CD4-positive, alpha-beta T cell (primary cell): ENCODE data around the gene MAST3. TPM values are rescaled to one million over a fixed set of nuclear protein-coding genes. Genes with fewer than 3 reads are reported as not detected.
A peak's percentile ranks its signal among the peaks of the same experiment; 100 is the strongest.

Experiments
- ATAC-seq: fragments of 200-7000 bp; cut with Tn5 transposase; one replicate; pipeline ENCODE4 v1.10.0; 2022; ENCODE audit warnings: mild to moderate bottlenecking; ENCODE audit not compliant: poor library complexity
- CTCF ChIA-PET: fragments of 350-600 bp; sonication (Branson Sonifier 250); formaldehyde crosslinking; loops from one replicate; lab custom pipeline; 2021; ENCODE audit warnings: antibody characterized with exemption, inconsistent platforms; lab: Charles Lee
- POLR2A ChIA-PET: fragments of 350-600 bp; sonication (Branson Sonifier 250); formaldehyde crosslinking; loops from one replicate; lab custom pipeline; 2021; ENCODE audit warnings: antibody characterized with exemption, inconsistent platforms; lab: Charles Lee
- DNase-seq, 14 experiments: peaks; one replicate each; pipeline ENCODE4 v3.0.0-alpha.2; 2013 to 2020; ENCODE audit warnings: mixed read lengths in 2 of 14
- H3K27ac ChIP-seq, 2 donors: one replicate each; pipeline versions ENCODE4 v1.5.1 to v1.7.0; 2013; ENCODE audit warnings: low read length in 2 of 2, low read depth in 1 of 2, mild to moderate bottlenecking in 1 of 2
- H3K27me3 ChIP-seq, 2 experiments: 1 replicate in 1 of 2; 2 replicates in 1 of 2; pipeline versions ENCODE4 v1.6.1 to v1.7.0; 2013; ENCODE audit warnings: low read length in 2 of 2, control low read depth in 1 of 2, mild to moderate bottlenecking in 1 of 2, moderate library complexity in 1 of 2; ENCODE audit not compliant: insufficient read depth in 2 of 2, control insufficient read depth in 1 of 2
- H3K36me3 ChIP-seq: one replicate; pipeline ENCODE4 v1.6.1; 2013; ENCODE audit warnings: low read length, control low read depth; ENCODE audit not compliant: insufficient read depth
- H3K4me1 ChIP-seq: one replicate; pipeline ENCODE4 v1.6.1; 2013; ENCODE audit warnings: low read length, control low read depth; ENCODE audit not compliant: insufficient read depth
- H3K4me3 ChIP-seq: one replicate; pipeline ENCODE4 v1.5.1; 2013; ENCODE audit warnings: mild to moderate bottlenecking, low read length, moderate library complexity
- H3K9me3 ChIP-seq, 2 experiments: 1 replicate in 1 of 2; 2 replicates in 1 of 2; pipeline versions ENCODE4 v1.6.1 to v1.7.0; 2013; ENCODE audit warnings: low read length in 2 of 2, mild to moderate bottlenecking in 2 of 2, control low read depth in 1 of 2, moderate library complexity in 1 of 2; ENCODE audit not compliant: control insufficient read depth in 1 of 2, insufficient read depth in 1 of 2
- H3K27ac Mint-ChIP-seq: one replicate; pipeline ENCODE4 v1.8.0; 2020; ENCODE audit warnings: mixed read lengths
- H3K27me3 Mint-ChIP-seq: one replicate; pipeline ENCODE4 v1.8.0; 2021; ENCODE audit warnings: mixed read lengths
- H3K36me3 Mint-ChIP-seq: one replicate; pipeline ENCODE4 v1.8.0; 2021; ENCODE audit warnings: low read depth, mixed read lengths
- H3K4me1 Mint-ChIP-seq: one replicate; pipeline ENCODE4 v1.8.0; 2021; ENCODE audit warnings: low read depth, mixed read lengths
- H3K4me3 Mint-ChIP-seq: one replicate; pipeline ENCODE4 v1.8.0; 2020; ENCODE audit warnings: mild to moderate bottlenecking, mixed read lengths
- H3K9me3 Mint-ChIP-seq: one replicate; pipeline ENCODE4 v1.8.0; 2020; ENCODE audit warnings: mixed read lengths
- intact Hi-C, 2 experiments: fragments of 100-400 bp; cut with DNase I in 1 of 2; cut with micrococcal nuclease in 1 of 2; formaldehyde crosslinking; loops; one replicate each; pipeline versions ENCODE4 v1.15.1 to v1.9.0; 2023 to 2025; cut with DNase I, micrococcal nuclease
- total RNA-seq, 174 experiments: library from RNA in 2 of 174; stranded (reverse) in 2 of 174; gene quantifications; one replicate each; pipeline ENCODE4 v1.2.3 and lab custom pipeline; 2021 to 2026
- TF ChIP-seq, protein P1 (sequence below): fragments of 200-600 bp; IDR thresholded peaks from one replicate; pipeline ENCODE4 v1.8.0; 2022; ENCODE audit warnings: antibody characterized with exemption, mild to moderate bottlenecking

Gene MAST3
- total RNA-seq, 2 experiments from 2014 or later: 16.1 to 16.4 TPM

DNA sequence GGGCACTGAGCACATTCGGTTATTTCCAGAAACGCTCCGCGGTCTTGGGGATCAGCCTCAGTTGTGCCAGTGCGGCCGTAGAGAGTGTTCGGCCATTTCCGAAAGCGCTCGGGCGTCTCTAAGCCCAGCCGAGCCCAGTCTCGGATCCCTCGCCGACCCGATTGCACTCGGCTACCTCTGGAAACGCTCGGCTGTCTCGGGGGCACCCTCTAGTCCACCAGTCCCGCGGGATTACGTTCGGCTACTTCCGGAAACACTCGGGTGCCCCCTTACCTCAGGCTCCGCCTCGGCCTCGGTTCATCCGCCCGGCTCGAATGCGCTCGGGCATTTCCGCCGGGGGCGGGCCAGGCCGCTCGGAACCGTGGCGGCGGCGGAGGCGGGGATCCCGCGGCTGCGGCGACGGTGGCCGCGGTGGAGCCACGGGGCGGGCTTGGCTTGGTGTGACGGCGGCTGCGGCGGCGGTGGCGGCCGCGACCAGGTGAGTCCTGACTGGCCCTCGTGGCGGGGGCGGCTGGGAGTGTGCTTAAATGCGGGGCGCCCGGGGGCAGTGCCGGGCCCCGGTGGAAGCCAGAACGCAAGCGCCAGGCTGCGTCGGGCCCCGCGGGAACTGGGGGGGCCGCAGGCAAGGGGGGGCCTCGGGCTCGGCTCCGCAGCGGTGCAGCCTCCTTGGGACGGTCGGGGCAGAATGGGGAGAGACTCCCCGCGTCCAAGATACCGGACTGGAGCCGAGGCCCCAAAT lies 55.4 kb downstream of the MAST3 start, which contains the start of gene PIK3R2:
Gene PIK3R2, plus strand, starts transcription at position 347 of the 739 bp plus-strand sequence. CDS start 2,717 bp downstream, outside the sequence.
- intact Hi-C loops: loop anchor here (1.0 to 5.0 kb wide), 6 partner anchors 34 to 294 kb away; partner anchors contain the start of genes MPV17L2 (in 1 of the 2) and RPL18A (in 1 of the 2)
- Mint-ChIP-seq H3K36me3 (peaks cover 28% of the 10 kb centered on the region), H3K27ac (peak within 1 kb of the TSS; percentile 80), H3K9me3 (no peaks in the 10 kb centered on the region), H3K4me1 (peaks cover 23% of the 10 kb centered on the region), H3K27me3 (no peaks in the 10 kb centered on the region), H3K4me3 (peak within 1 kb of the TSS; percentile 96)
- Histone ChIP-seq H3K36me3 (peaks cover 15% of the 10 kb centered on the region), H3K4me3 (peak within 1 kb of the TSS; percentile 78), H3K27ac (peak within 1 kb of the TSS; percentile 75 to 88), H3K27me3 (no peaks in the 10 kb centered on the region), H3K4me1 (peaks cover 36% of the 10 kb centered on the region), H3K9me3 (no peaks in the 10 kb centered on the region)
- peak; percentile 83 for ATAC-seq
- DNase-seq: peak; percentile 99 to 100 (median 100)
- TF ChIP-seq, protein P1, sequence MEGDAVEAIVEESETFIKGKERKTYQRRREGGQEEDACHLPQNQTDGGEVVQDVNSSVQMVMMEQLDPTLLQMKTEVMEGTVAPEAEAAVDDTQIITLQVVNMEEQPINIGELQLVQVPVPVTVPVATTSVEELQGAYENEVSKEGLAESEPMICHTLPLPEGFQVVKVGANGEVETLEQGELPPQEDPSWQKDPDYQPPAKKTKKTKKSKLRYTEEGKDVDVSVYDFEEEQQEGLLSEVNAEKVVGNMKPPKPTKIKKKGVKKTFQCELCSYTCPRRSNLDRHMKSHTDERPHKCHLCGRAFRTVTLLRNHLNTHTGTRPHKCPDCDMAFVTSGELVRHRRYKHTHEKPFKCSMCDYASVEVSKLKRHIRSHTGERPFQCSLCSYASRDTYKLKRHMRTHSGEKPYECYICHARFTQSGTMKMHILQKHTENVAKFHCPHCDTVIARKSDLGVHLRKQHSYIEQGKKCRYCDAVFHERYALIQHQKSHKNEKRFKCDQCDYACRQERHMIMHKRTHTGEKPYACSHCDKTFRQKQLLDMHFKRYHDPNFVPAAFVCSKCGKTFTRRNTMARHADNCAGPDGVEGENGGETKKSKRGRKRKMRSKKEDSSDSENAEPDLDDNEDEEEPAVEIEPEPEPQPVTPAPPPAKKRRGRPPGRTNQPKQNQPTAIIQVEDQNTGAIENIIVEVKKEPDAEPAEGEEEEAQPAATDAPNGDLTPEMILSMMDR: peak; percentile 3
- ChIA-PET POLR2A (interaction anchor here (0.9 to 2.4 kb wide), 22 partner anchors 15 to 293 kb away, joined by 3 to 51 read pairs (median 6); partner anchors contain the start of genes ARRDC2, CCDC124, IFI30 and IL12RB1), CTCF (interaction anchor here (0.6 to 1.8 kb wide), 15 partner anchors 8 to 220 kb away, joined by 3 to 10 read pairs (median 5); partner anchors contain the start of genes CCDC124, JUND and MPV17L2)

DNA sequence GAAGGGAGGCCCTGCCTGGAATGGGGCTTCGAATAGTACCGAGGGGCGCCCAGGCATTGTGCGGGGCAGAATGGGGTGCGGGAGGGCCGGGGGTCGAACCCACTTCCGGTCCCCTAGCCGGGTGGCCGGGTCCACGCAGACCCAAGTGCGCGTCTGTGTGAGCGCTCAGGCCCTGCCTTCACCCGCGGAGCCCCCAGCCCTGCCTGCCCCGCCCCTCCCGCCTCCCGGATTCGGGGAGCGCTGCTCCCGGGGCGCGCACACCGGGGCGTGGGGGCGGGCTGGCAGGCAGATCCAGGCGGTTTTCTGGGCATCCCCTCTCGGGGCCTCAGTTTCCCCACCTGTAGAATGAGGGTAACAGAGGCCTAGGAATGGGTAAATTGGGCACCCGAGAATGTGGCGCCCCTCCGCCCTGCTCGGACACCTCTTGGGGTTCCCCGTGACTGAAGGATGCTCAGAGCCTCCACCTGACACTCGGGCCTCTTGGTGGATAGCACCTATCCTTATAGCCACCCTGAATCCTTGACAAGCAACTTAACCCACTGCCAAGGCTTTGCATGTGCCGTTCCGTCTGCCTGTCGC lies 56.1 kb downstream of the MAST3 start:
- ATAC-seq (no peak), DNase-seq (peak in 7 of 14 experiments; percentile 19 to 50 (median 43))
- peaks cover 36% of the 10 kb centered on the region for H3K4me1 ChIP-seq
- peak overlapping the region; percentile 78 for H3K4me3 ChIP-seq
- peaks cover 23% of the 10 kb centered on the region for H3K4me1 Mint-ChIP-seq
- H3K4me3 Mint-ChIP-seq: peak overlapping the region; percentile 96
- no peaks in the 10 kb centered on the region for H3K9me3 ChIP-seq
- TF ChIP-seq, protein P1: no peak
- peaks cover 15% of the 10 kb centered on the region for H3K36me3 ChIP-seq
- peak overlapping the region; percentile 40 to 75 for H3K27ac ChIP-seq
- CTCF ChIA-PET: interaction anchor here (1.1 kb wide), 1 partner anchor 98 kb away, joined by 3 read pairs; no protein-coding TSS in a partner anchor
- peak overlapping the region; percentile 69 for H3K27ac Mint-ChIP-seq
- intact Hi-C loops: loop anchor here (2.0 to 5.0 kb wide), 3 partner anchors 35 to 151 kb away; partner anchors contain the start of gene MPV17L2 (in 1 of the 2)
- H3K27me3 ChIP-seq: no peaks in the 10 kb centered on the region
- POLR2A ChIA-PET: interaction anchor here (1.7 to 2.2 kb wide), 2 partner anchors 127 to 151 kb away, joined by 5 to 27 read pairs; partner anchors contain the start of gene JUND
- H3K9me3 Mint-ChIP-seq: no peaks in the 10 kb centered on the region
- peaks cover 22% of the 10 kb centered on the region for H3K36me3 Mint-ChIP-seq
- H3K27me3 Mint-ChIP-seq: no peaks in the 10 kb centered on the region
